CD14-positive monocyte (primary cell): Measurements from ENCODE around the gene FHIT. TPM values are rescaled to one million over a fixed set of nuclear protein-coding genes. Genes with fewer than 3 reads are reported as not detected.

Experiments
- DNase-seq, 3 donors: peaks; one replicate each; pipeline ENCODE4 v3.0.0-alpha.2; 2011 to 2022
- H2AFZ ChIP-seq: 2 replicates; pipeline ENCODE4 v1.6.0; 2012; ENCODE audit warnings: mild to moderate bottlenecking, low read depth, low read length, inconsistent platforms; ENCODE audit not compliant: insufficient read depth, poor library complexity, severe bottlenecking
- H3K27ac ChIP-seq, 2 donors: 1 replicate in 1 of 2; 2 replicates in 1 of 2; pipeline ENCODE4 v1.5.1; 2012 to 2013; ENCODE audit warnings: low read length in 2 of 2, control low read depth in 1 of 2, inconsistent platforms in 1 of 2, low read depth in 1 of 2, mild to moderate bottlenecking in 1 of 2
- H3K27me3 ChIP-seq, 2 donors: one replicate each; pipeline versions ENCODE4 v1.6.0 to v1.6.1; 2011 to 2013; ENCODE audit warnings: low read length in 2 of 2; ENCODE audit not compliant: control insufficient read depth in 2 of 2, insufficient read depth in 2 of 2
- H3K36me3 ChIP-seq, 2 donors: replicated peaks in 1 of 2; 1 replicate in 1 of 2; 2 replicates in 1 of 2; pipeline versions ENCODE4 v1.5.1 to v1.6.1; 2012 to 2013; ENCODE audit warnings: low read length in 2 of 2, control low read depth in 1 of 2, inconsistent platforms in 1 of 2, mild to moderate bottlenecking in 1 of 2; ENCODE audit not compliant: insufficient read depth in 2 of 2, control insufficient read depth in 1 of 2
- H3K4me1 ChIP-seq, 2 donors: 1 replicate in 1 of 2; 2 replicates in 1 of 2; pipeline versions ENCODE4 v1.5.1 to v1.6.1; 2012 to 2013; ENCODE audit warnings: low read length in 2 of 2, control low read depth in 1 of 2, inconsistent platforms in 1 of 2, mild to moderate bottlenecking in 1 of 2, moderate library complexity in 1 of 2; ENCODE audit not compliant: insufficient read depth in 2 of 2, control insufficient read depth in 1 of 2
- H3K4me2 ChIP-seq: replicated peaks from 2 replicates; pipeline ENCODE3; 2012; ENCODE audit warnings: low read length, moderate library complexity, mild to moderate bottlenecking; ENCODE audit not compliant: poor library complexity, severe bottlenecking; ENCODE audit errors: extremely low read depth
- H3K4me3 ChIP-seq, 3 experiments: fragments of 200-600 bp in 1 of 3; sonication (generic) in 1 of 3; replicated peaks in 1 of 3; 1 replicate in 2 of 3; 2 replicates in 1 of 3; pipeline ENCODE4 v1.5.1; 2011 to 2013; ENCODE audit warnings: low read length in 3 of 3, mild to moderate bottlenecking in 3 of 3, control low read depth in 2 of 3, low read depth in 2 of 3, inconsistent platforms in 1 of 3, moderate library complexity in 1 of 3
- H3K79me2 ChIP-seq: 2 replicates; pipeline ENCODE4 v1.6.0; 2012; ENCODE audit warnings: mild to moderate bottlenecking, control low read depth, inconsistent platforms, low read length, moderate library complexity; ENCODE audit not compliant: insufficient read depth
- H3K9ac ChIP-seq: 2 replicates; pipeline ENCODE4 v1.6.0; 2017; ENCODE audit warnings: low read length, mild to moderate bottlenecking; ENCODE audit not compliant: insufficient read depth, poor library complexity, severe bottlenecking
- H3K9me3 ChIP-seq, 2 donors: replicated peaks in 1 of 2; 1 replicate in 1 of 2; 2 replicates in 1 of 2; pipeline versions ENCODE4 v1.5.1 to v1.6.1; 2012 to 2013; ENCODE audit warnings: low read length in 2 of 2, control low read depth in 1 of 2; ENCODE audit not compliant: control insufficient read depth in 1 of 2, insufficient read depth in 1 of 2
- H4K20me1 ChIP-seq: 2 replicates; pipeline ENCODE4 v1.6.0; 2012; ENCODE audit warnings: mild to moderate bottlenecking, low read length, control low read depth, moderate library complexity; ENCODE audit not compliant: insufficient read depth
- H3K27ac Mint-ChIP-seq, 7 donors: one replicate each; pipeline ENCODE4 v1.8.0; 2020; ENCODE audit warnings: mild to moderate bottlenecking in 7 of 7, mixed read lengths in 7 of 7, moderate library complexity in 6 of 7, inconsistent platforms in 2 of 7
- H3K27me3 Mint-ChIP-seq, 3 donors: one replicate each; pipeline ENCODE4 v1.8.0; 2021 to 2022; ENCODE audit warnings: low read depth in 3 of 3, mild to moderate bottlenecking in 3 of 3, mixed read lengths in 3 of 3, moderate library complexity in 3 of 3, inconsistent platforms in 1 of 3
- H3K36me3 Mint-ChIP-seq, 2 donors: one replicate each; pipeline ENCODE4 v1.8.0; 2020; ENCODE audit warnings: mixed read lengths in 2 of 2, inconsistent platforms in 1 of 2, mild to moderate bottlenecking in 1 of 2
- H3K4me1 Mint-ChIP-seq: one replicate; pipeline ENCODE4 v1.8.0; 2020; ENCODE audit warnings: mild to moderate bottlenecking, mixed read lengths
- H3K4me3 Mint-ChIP-seq, 2 donors: one replicate each; pipeline ENCODE4 v1.8.0; 2020; ENCODE audit warnings: mild to moderate bottlenecking in 2 of 2, mixed read lengths in 2 of 2, moderate library complexity in 1 of 2
- H3K9me3 Mint-ChIP-seq, 7 donors: one replicate each; pipeline ENCODE4 v1.8.0; 2020 to 2022; ENCODE audit warnings: mixed read lengths in 7 of 7, mild to moderate bottlenecking in 6 of 7, moderate library complexity in 6 of 7, inconsistent platforms in 2 of 7
- WGBS: methylation state at CpG from one replicate; pipeline ENCODE4 v1.1.5; 2013; ENCODE audit warnings: missing lambda C conversion rate; ENCODE audit not compliant: insufficient coverage; 5-methylcytosine and 5-hydroxymethylcytosine counted together
- intact Hi-C, 2 donors: fragments of 100-400 bp; cut with micrococcal nuclease; formaldehyde crosslinking; loops; one replicate each; pipeline versions ENCODE4 v1.15.0 to v1.15.1; 2023
- polyA plus RNA-seq, 3 donors: library from polyadenylated mRNA; depleted of rRNA in 1 of 3; unstranded in 2 of 3; stranded (reverse) in 1 of 3; fragments of 300-500 nt in 2 of 3; fragments of >200 nt in 1 of 3; fragmentation: Illumina TruSeq in 2 of 3; gene quantifications; 1 replicate in 2 of 3; 2 replicates in 1 of 3; pipeline ENCODE4 v1.2.3, GENCODE V29; 2012 to 2021
- TF ChIP-seq, protein P1 (sequence below): fragments of 200-600 bp; IDR thresholded peaks from one replicate; pipeline ENCODE4 v1.8.0; 2022; ENCODE audit warnings: antibody characterized with exemption, mild to moderate bottlenecking

FHIT gene
- polyA plus RNA-seq, 3 donors = 1.7 to 3.4 (median 3.2) TPM

DNA sequence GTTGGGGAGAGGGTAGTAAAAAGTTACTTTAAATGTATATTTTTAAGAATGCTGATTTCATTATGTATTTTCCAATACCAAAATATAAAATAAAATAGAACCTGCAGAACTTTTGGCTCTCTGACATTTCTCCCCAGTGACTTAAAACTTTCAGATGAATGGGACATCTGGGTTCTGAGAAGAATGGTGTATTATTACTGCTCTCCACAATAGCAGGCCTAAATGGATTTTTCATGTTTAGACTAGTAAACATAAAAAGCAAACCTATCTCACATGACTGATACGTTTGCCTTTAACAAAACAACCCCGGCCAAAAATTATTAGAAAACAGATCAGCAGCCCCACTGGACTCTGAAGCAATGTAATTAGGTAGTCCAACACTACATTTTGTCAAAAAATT is 73.8 kb downstream of the FHIT start:
- H3K27ac Mint-ChIP-seq = no peak overlapping the region
- Histone ChIP-seq H3K27me3 (no peaks in the 10 kb centered on the region), H3K27ac (no peak overlapping the region), H4K20me1 (no peaks in the 10 kb centered on the region), H3K36me3 (no peaks in the 10 kb centered on the region), H3K9ac (no peak overlapping the region), H2AFZ (no peak overlapping the region), H3K4me2 (no peak overlapping the region), H3K9me3 (no peaks in the 10 kb centered on the region), H3K4me3 (no peak overlapping the region), H3K4me1 (no peaks in the 10 kb centered on the region), H3K79me2 (no peaks in the 10 kb centered on the region)
- intact Hi-C loops = no loop called here
- TF ChIP-seq, protein P1, sequence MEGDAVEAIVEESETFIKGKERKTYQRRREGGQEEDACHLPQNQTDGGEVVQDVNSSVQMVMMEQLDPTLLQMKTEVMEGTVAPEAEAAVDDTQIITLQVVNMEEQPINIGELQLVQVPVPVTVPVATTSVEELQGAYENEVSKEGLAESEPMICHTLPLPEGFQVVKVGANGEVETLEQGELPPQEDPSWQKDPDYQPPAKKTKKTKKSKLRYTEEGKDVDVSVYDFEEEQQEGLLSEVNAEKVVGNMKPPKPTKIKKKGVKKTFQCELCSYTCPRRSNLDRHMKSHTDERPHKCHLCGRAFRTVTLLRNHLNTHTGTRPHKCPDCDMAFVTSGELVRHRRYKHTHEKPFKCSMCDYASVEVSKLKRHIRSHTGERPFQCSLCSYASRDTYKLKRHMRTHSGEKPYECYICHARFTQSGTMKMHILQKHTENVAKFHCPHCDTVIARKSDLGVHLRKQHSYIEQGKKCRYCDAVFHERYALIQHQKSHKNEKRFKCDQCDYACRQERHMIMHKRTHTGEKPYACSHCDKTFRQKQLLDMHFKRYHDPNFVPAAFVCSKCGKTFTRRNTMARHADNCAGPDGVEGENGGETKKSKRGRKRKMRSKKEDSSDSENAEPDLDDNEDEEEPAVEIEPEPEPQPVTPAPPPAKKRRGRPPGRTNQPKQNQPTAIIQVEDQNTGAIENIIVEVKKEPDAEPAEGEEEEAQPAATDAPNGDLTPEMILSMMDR = no peak
- no peaks in the 10 kb centered on the region for H3K36me3 Mint-ChIP-seq
- H3K9me3 Mint-ChIP-seq = peaks cover 0 to 7% (median 4%) of the 10 kb centered on the region in 7 donors
- H3K4me1 Mint-ChIP-seq = no peaks in the 10 kb centered on the region
- no peak for DNase-seq
- H3K27me3 Mint-ChIP-seq = no peaks in the 10 kb centered on the region
- 60% methylated on average over 1 of the region's 2 CpGs for WGBS
- H3K4me3 Mint-ChIP-seq = no peak overlapping the region

DNA sequence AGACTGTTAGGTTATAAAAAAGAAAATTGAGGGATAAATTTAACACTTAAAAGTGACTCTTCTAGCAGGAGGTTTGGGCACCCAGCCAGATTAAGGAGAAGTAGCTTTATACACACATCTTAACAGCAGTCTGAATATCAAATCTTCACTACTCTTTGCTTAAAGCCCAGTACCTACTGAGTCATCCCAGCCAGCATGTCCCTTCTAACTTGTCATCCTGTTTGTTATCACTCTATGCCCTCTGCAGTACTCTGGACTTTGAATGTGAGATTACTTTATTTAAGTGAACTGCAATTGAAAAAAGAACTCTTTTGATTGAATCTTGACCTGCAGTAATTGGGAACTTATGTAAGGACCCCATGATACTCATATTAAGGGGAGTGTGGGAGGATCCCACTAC is 77.6 kb downstream of the FHIT start:
- no peaks in the 10 kb centered on the region for H4K20me1 ChIP-seq
- H3K4me3 ChIP-seq = no peak overlapping the region
- H3K27me3 ChIP-seq = no peaks in the 10 kb centered on the region
- no peaks in the 10 kb centered on the region for H3K79me2 ChIP-seq
- no peaks in the 10 kb centered on the region for H3K4me1 Mint-ChIP-seq
- no peak overlapping the region for H3K9ac ChIP-seq
- H3K36me3 Mint-ChIP-seq = no peaks in the 10 kb centered on the region
- no peaks in the 10 kb centered on the region for H3K27me3 Mint-ChIP-seq
- H2AFZ ChIP-seq = no peak overlapping the region
- intact Hi-C loops = no loop called here
- peaks cover 0 to 4% (median 0%) of the 10 kb centered on the region in 7 donors for H3K9me3 Mint-ChIP-seq
- no peaks in the 10 kb centered on the region for H3K4me1 ChIP-seq
- TF ChIP-seq, protein P1 = no peak
- no peak overlapping the region for H3K27ac ChIP-seq
- H3K36me3 ChIP-seq = no peaks in the 10 kb centered on the region
- no peaks in the 10 kb centered on the region for H3K9me3 ChIP-seq
- DNase-seq = no peak
- no peak overlapping the region for H3K4me2 ChIP-seq
- no peak overlapping the region for H3K27ac Mint-ChIP-seq
- no peak overlapping the region for H3K4me3 Mint-ChIP-seq
